Colon (tissue), 2 donors: ENCODE data around the gene MBD5.
"Not testable (repeated sequence)": the region's sequence is repeated elsewhere in the genome, so short reads cannot be mapped to it uniquely, and the experiment has no call there.

Experiments
- FAIRE-seq: peaks from 2 replicates; lab custom pipeline; 2012; peaks lifted over from hg19 to GRCh38; lab: Jason Lieb, UNC
- donor health status: control.
- donor health status: control.

Gene MBD5

DNA sequence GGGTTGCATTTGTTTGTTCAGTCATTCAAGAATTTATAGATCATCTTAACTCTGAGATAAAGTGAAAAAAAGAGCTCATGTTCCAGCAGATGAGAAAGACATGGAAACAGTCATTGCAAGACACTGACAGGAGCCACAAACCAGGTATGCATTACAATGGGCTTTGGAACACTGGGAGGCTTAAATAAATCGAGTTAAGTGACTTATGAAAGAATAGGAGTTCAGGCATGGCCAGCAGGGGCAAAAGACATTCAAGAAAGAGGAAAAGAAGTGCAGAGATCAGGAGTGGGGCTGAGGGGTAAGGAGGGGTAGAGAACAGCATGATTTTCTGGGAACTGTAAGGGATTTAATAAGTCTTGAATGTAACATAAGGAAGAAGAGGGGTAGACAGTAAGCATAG lies 502.4 kb downstream of the MBD5 start:
- no peak for FAIRE-seq

DNA sequence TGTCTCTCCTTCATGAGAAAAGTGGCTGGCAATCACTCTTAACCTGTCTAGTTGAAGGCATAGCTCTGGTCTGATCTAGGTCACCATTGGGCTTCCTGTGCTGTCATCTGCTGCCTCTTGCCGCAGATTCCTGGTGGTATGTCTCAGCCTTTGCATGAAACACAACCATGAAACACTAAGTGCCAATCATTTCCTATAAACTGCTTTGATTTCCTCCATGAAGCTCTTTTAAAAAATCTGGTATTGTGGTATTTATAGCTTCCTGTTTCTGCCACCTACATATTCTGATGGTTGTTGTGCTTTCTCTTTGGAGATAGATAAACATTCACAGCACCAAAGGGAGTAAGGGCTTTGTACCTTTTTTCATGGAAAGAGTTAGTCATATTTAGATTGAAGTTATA lies 503.6 kb downstream of the MBD5 start:
- no peak for FAIRE-seq

DNA sequence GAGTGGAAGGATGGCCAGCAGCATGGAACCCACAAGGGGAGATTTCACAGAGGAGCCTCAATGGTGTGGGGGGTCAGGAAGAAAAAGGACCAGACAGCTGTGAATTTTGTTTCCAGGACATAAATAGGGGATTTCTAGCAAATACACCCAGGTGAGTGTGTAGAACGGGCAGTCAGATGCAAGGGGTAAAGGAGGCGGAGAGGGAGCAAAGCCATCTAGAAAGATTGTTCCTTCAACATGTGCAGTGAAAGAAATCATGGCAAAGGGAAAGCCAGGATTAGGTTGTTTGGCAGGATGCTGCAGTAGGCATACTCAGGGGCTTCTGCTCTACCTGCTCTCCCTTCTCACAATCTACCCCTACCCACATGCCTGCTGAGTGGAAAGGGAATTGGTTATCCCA lies 504.2 kb downstream of the MBD5 start:
- no peak for FAIRE-seq

DNA sequence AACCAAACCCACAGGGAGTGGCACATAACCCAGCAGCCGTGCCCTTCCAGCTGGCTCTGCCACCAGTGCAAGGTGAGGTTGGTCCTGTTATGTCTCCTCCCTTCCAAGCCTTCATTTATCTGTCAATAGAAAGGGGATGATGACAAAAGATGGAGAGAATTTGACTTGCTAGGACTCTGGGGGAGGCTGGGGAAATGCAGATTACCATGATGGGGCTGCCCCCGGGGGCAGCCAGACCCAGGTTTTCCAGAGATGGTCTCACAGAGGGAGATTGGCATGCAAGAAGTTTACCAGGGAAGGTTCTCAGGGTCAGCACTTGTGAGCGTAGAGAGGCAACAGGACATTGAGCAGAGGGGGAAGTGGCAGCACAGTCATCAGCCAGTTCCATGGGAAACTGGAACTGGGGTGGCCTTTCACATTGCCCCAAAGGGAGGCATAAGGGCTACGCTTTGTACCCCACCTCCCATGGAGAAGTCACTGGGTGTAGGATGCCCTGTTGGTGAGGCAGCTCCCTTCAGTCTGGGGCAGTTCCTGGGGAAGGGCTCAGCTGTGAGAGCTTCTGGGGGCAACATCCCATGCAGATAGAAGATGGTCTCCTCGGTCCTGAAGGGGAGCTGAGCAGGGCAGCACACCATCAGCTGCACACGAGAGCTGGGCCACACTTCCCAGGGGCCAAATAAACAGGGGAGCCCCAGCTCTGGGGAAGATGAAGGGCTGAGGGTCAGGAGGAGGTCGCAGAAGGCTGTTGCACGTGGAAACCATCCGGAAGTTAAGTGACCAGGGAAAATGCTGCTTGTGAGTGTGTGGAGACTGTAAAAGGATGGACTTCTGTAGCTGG lies 505.8 kb downstream of the MBD5 start:
- no peak for FAIRE-seq

DNA sequence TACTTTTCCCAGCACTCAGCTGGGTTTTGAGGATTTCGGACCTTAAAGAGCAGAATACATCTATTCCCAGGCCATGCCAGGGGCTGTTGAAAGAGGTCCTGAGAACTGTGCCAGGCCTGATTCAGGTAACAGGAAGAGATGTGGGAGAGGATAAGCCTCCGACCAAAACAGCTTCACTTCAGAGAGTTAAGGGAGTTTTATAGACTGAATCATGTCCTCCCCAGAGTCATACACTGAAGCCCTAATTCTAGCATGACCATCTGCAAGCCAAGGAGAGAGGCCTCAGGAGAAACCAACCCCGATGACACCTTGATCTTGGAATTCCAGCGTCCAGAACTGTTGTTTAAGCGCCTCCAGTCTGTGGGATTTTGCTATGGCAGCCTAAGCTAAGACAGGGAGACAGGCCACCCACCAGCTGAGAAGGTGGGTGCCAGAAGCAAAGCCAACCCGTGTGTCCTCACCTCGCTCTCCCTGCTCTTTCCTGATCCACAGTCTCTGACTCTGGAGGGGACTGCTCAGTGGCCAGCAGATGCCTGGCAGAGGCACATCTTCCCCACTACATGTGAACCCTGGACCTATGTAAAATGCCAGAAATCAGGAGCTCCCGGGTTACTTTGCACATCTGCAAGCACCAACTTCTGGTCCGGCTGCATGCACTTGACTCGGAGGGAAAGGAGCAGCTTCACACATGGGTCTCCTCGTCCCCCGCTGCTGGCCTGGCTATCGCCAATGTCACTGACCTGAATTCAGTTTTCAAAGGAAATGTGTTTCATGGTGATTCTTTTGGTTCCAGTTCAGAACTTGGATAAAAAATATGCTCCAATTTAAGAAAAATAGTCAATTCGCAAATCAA lies 506.8 kb downstream of the MBD5 start:
- FAIRE-seq: no peak

DNA sequence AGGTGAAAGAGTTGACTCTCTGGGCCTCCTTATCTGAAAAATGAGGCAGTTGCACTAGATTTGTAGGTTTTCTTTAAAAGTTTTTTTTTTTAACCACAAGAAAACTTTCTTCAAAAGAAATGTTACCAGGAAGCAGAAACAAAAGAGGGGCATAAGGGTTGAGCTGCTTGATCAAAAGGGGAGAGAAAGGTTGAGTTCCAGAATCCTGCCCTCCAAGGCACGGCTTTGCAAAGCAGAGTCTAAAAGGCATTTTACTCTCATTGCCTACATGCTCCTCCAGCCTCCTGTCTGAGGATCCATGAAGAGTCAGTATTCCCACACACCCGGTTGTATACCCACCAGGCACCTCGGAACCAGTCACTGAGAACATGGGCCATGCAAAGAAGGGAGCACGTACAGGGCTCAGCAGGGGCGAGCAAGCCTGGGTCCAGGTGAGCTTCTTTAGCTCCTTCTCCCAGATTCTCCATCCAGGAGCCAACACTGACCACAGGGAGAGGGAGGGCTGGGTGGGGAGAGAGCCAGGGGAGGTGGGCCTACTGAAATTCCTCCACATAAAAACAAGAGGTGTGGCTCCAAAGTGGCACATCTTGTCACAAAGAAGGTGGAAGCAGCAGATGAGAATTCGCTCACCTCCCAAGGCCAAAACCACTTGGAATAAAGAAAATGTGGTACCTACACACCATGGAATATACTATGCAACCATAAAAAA lies 507.6 kb downstream of the MBD5 start:
- FAIRE-seq: no peak

DNA sequence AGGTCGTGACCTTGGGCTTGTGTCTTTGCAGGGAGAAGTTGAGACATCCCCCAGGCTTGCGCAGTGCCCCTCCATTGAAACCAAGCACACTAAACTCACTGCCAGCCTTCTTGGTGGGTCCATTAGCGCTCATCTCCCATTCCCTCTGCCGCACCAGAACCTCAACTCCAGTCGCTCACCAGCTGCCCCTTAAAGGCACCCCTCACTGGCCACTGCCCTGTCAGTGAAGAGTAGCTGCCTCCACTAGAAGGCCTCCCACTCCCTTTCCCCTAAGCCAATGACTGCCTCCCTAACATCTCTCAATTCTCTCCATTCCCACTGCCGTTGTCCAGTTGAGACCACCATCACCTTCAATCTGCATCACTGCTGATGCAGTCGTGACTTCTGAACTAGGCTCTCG lies 508.9 kb downstream of the MBD5 start:
- no peak for FAIRE-seq

DNA sequence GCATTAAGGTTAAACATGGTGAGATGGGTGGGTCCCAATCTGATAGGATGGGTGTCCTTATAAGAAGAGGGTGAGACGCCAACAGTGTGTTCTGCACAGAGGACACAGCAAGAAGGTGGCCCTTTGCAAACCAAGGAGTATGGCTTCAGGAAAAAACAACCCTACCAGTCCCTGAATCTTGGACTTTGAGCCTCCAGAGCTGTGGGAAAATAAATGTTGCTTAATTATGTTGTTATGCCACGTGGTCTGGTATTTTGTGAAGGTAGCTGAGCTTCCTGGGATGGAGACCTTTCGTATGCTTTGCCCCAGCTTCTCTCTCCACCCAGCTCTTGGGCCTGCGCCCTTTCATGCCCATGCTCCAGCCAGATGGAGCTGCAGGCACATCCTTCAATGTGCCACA lies 509.5 kb downstream of the MBD5 start:
- no peak for FAIRE-seq

DNA sequence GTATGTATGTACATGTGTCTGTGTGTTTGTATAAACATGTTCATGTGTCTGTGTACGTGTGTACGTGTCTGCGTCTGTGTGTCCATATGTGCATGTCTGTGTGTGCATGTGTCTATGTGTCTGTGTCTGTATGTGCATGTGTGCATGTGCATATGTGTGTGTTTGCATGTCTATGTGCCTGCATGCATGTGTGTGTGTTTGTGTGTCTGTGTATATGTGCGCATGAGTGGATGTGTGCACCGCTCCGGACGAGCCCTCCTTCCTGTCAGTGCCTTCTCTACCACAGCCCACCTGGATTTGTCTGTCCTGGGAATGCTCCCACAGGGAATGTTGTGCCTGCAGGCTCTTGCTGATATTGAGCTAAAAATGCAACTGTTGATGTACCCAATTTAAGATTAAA lies 510.3 kb downstream of the MBD5 start:
- FAIRE-seq: no peak

DNA sequence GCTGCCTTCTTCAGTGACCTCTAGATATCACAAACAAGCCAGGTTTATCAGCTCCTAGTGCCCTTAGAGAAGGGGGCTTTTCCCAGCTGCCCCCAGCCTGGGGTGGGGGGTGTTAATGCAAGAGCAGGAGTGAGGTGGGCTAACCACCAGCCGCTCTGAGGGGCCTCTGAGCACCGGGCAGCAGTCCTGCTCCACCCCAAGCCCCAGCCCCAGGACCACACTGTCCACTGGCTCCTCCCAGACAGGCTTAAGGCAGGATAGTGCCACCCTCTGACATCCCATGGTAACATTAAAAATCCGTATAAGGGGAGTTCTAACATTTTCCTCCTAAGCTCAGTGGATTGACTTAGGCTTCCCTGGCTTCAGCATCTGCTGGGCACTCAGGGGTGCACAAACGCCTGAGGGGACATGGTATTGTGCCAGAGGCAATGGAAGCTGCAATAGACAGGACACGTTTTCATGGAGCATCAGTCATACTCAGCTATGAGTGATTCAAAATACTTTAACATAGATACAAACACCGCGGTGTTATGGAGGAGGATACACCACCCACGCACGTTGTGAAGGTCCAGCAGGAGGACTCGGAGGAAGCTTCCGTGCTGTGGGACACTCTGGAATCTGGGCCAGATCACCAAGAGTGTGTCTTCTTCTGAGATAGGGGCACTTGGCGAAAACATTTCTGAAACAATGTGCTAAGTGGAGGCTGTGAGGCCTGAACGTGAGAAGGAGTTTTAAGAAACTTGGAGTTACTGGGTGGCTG lies 511.0 kb downstream of the MBD5 start:
- no peak for FAIRE-seq

DNA sequence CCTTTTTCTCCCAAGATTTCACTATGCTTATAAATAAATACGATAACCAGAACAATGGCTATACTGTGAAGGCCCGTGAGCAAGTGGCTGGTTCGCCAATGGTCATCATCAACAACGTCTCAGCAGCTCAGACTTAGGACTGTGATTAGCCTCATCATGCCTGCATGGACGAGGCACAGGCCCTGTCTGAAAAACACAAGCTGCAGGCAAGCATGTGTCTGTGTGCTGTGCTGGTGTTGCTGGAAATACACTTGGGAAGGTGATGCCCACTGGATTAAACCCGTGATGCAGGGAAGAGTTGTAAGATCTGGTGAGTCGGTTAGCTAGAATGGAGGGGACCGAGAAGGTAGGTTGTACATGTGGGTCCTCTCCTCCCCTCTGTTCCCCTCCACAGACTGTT lies 512.1 kb downstream of the MBD5 start:
- FAIRE-seq: no peak

DNA sequence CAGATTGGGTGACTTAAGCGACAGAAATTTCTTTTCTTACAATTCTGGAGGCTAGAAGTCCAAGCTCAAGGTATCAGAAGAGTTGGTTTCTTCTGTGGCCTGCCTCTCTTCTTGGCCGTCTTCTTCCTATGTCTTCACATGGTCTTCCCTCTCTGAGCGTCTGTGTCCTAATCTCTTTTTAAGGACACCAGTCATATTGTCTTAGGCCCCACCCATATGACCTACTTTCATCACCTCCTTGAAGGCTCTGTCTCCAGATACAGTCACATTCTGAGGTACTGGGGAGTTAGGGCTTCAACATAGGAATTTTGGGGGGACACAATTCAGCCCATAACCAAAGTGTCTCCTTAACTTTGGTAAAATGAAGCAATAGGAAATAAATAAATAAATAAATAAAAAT lies 512.8 kb downstream of the MBD5 start:
- no peak for FAIRE-seq

DNA sequence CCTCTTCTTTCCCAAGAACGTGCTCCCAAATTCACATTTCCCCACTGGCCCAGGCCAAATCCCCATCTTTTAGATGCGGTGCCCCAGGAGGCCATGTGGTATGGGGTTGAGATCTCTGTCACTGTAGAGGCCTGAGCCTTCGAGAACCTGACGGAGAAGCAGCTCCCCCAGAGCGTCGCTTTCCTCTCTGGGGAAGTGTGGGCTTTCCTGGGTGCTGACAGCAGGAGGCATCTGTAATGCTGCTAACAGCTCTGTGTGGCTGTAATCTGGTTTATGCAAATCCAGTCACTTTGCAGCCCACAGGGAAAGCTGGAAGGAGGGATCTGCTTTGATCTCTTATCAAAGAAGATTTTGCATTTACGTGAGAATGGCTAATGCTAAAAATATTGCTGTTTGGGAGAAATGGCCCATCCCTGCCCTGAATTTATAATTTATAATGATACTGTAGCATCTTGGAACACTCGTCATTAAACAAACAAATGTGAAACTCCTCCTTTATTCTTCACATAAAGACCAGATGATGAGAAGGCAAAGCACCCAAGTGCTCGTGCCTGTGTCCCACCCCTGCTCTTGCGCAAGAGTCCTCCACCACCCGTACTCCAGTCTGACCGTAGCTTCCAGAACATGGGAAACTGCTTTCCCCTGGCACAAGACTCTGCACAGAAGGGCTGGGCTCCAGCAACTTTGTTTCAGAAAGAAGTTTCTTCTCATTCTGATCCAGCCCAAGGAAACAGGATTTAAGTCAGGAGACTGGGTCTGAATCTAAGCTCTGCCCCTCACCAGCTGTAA lies 513.7 kb downstream of the MBD5 start:
- FAIRE-seq: no peak

DNA sequence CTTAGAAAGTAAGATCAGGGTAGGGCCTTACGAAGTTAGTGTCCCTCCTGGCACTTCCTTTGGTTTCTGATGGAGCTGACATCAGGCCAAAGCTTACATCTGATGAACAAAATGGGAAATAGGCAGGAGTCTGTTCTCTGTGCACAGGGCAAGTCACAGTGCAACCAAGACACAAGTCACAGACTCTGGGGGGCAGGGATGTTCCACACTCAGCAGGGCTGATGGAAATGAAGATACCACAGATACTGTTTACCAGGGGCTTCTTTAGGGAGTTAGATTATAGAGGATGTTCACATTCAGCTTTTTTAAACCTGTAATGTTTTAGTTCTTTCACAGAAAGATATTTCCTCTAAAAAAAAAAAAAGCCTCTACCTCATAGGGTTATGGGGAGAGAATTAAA lies 517.5 kb downstream of the MBD5 start:
- FAIRE-seq: no peak

DNA sequence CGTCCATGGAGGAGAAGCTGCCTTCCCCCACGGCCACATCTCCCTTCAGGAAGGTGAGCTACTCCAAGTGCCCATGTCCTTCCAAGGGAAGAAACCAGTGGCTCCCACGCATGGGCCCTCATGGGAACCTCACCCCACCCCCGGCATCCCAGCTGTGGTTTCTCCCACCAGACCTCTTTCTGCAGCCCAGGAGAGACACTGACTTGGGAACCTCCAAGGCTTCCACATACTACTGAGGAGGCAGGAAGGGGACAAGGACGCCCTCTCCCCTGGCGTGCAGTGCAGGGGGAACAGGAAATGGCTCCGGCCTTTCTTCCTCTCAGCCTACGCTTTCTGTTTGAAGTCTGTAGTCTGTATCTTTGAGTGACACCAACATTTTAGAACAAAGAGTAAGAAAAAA lies 519.1 kb downstream of the MBD5 start:
- no peak for FAIRE-seq

DNA sequence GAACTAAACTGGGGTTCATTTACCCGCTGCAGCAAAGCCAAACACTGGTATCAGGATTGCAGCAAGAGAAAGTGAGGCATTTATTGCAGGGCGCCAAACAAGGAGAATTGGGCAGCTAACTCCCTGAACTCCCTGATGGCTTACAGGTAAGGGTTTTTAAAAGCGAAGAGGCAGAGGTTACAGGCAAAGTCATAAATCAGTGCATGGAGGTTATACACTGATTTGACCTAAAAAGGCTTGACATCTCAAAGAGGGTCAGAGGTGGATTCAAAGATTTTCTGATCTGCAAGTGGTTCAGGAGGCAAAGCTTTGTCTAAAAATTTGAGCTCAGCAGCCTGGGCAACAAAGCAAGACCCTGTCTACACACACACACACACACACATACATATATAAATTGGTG lies 520.9 kb downstream of the MBD5 start:
- no peak for FAIRE-seq

DNA sequence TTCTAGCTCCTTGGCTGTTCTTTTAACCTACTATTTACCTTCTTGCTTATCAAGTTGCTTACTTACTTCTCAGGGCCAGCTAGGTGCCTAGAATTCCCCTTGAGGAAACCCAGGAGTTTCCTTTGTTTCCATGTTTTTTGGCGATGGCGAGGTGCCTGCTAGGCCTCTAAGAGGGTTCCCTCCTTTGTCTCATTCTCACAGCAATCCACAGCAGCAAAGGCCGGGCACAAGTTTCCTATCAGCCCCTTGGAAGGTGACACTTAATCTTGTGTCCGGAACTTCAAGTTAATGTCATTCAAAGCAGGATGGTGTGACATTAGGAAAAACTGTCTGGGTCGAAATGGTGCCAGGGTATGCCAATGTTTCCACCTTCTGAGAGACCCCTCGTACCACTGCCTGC lies 521.7 kb downstream of the MBD5 start:
- FAIRE-seq: no peak

DNA sequence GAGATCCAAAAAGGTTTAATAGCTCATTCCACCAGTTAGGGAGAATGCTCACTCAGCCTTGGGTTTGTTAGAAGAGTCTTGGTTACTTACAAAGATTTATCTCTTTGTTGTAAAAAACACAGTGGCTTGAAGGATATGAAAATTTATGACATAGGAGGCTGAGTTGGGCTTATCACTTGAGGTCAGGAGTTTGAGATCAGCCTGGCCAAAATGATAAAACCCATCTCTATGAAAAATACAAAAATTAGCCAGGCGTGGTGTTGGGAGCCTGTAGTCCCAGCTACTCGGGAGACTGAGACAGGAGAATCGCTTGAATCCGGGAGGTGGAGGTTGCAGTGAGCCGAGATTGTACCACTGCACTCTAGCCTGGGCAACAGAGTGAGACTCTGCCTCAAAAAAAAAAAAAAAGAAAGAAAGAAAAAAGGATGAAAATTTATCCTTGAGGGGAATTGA lies 522.2 kb downstream of the MBD5 start:
- FAIRE-seq: not testable (repeated sequence)

DNA sequence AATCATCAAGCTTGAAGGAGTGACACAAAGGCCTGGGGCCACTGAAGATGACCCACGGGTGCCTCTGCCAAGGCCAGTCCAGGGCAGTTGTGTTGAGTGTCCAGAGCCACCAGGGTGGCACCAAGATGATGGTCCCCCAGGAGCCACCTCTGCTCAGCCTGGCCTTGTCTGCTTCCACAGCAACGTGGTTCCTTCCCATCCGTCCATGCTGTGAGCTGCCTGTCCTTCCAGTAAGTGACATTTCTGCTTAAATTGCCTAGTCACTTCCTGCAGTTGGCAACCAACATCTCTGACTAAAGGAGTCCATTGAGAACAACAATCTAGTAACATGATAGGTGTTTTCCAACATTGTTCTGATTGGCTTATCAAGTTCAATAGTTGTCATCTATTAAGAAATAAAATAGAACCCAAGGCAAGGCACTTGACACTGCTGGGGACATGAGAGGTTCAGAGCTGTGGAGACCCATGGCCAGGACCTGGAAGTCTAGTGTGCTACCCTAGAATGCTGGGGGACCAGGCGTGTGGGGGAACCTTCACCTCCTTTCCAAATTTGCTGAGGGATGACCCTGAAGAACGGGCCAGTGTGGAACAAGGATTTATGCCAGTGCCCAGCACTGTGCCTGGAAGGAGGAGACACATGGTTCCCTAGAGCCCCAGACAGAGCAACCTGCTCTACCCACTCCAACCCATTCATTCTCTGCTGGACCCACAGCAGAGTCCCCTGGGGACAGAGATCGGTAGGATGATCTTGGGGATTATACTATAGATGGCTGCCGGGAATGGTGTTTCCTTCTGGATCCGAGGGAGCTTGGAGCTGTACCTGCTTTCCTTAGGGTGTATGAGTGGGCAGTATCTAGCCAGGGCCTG lies 524.7 kb downstream of the MBD5 start:
- FAIRE-seq: no peak

DNA sequence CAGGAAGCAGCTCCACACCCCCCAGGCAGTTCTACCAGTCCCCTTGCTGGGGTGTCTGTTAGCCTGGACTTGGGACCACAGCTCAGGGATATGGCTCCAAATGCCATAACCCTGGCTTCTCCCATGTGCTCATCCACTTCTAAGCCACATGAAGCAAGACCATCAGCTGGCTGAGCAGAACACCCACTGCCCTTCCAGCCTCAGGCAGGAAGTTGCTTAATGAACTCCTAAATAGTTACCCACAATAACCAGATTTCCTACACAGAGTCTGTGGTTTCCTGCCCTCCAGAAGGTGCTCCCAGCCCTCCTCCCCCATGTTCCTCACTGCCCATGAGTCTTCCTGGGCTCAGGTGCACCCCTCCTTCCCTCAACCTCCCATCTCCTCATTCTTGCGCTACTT lies 525.4 kb downstream of the MBD5 start:
- no peak for FAIRE-seq
